Measurements from ENCODE around the gene MBOAT1.

Gene MBOAT1

DNA sequence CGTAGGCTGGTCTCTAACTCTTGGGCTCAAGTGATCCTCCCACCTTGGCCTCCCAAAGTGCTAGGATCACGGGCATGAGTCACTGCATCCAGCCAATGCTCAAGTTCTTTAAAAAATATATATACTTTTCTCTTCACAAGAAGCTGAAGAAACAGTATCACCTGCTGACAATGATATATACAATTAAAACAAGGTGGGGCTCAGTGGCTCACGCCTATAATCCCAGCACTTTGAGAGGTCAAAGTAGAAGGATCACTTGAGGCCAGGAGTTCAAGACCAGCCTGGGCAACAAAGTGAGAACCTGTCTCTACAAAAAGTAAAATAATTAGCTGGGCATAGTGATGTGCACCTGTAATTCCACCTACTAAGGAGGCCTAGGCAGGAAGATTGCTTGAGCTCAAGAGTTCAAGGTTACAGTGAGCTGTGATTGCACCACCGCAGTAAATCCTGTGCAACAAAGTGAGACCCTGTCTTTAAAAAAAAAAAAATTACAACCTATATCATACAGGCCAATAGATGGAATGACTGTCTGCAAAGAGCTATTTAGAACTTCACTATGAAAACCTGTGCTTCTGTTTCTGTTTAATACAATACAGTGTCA is 36.4 kb downstream of the MBOAT1 start:
- no peak overlapping the region for H3K4me3 ChIP-seq (ENCODE audit: low read depth, low read length)
- DNase-seq (ENCODE audit: low read depth): no peak
- in situ Hi-C loops (cut with HindIII; ENCODE audit: low sequenced_read_pairs): no loop called here
- TF ChIP-seq, protein P1, sequence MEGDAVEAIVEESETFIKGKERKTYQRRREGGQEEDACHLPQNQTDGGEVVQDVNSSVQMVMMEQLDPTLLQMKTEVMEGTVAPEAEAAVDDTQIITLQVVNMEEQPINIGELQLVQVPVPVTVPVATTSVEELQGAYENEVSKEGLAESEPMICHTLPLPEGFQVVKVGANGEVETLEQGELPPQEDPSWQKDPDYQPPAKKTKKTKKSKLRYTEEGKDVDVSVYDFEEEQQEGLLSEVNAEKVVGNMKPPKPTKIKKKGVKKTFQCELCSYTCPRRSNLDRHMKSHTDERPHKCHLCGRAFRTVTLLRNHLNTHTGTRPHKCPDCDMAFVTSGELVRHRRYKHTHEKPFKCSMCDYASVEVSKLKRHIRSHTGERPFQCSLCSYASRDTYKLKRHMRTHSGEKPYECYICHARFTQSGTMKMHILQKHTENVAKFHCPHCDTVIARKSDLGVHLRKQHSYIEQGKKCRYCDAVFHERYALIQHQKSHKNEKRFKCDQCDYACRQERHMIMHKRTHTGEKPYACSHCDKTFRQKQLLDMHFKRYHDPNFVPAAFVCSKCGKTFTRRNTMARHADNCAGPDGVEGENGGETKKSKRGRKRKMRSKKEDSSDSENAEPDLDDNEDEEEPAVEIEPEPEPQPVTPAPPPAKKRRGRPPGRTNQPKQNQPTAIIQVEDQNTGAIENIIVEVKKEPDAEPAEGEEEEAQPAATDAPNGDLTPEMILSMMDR (IDR thresholded peaks at IDR 0.05; ENCODE audit: low read depth, low read length, missing control alignments): no peak

DNA sequence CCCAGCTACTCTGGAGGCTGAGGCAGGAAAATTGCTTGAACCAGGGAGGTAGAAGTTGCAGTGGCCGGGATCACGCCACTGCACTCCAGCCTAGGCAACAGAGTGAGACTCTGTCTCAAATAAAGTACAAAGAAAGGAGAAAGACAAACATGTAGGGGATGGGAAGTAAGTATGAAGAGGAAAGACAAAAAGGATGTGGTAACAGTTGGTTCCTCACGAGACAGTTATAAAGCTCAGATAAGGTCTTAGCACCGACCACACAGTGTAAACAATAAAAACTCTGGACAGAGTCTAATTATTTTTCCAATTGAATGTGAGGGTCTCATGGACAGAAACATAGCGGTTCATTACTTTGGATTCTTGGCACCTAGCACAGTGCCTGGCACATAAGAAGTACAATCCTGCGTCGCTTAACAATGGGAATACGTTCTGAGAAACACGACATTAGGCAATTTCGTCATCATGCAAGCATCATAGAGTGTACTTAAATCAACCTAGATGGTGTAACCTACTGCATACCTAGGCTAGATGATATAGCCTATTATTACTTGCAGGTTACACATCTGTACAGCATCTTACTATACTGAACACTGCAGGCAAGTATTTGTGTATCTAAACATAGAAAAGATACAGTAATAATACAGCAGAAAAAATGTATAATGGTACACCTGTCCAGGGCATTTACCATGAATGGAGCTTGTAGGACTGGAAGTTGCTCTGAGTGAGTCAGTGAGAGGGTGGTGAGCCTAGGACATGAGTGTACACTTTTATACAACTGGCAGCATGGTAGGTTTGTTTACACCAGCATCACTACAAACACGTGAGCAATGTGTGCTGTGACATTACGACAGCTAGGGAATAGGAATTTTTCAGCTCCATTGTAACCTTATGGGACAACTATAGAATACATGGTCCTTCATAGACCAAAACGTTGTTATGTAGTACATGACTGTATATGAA is 38.2 kb downstream of the MBOAT1 start:
- in situ Hi-C loops (cut with HindIII; ENCODE audit: low sequenced_read_pairs): no loop called here
- DNase-seq (ENCODE audit: low read depth): no peak
- H3K4me3 ChIP-seq (ENCODE audit: low read depth, low read length): no peak overlapping the region
- TF ChIP-seq, protein P1 (IDR thresholded peaks at IDR 0.05; ENCODE audit: low read depth, low read length, missing control alignments): no peak

DNA sequence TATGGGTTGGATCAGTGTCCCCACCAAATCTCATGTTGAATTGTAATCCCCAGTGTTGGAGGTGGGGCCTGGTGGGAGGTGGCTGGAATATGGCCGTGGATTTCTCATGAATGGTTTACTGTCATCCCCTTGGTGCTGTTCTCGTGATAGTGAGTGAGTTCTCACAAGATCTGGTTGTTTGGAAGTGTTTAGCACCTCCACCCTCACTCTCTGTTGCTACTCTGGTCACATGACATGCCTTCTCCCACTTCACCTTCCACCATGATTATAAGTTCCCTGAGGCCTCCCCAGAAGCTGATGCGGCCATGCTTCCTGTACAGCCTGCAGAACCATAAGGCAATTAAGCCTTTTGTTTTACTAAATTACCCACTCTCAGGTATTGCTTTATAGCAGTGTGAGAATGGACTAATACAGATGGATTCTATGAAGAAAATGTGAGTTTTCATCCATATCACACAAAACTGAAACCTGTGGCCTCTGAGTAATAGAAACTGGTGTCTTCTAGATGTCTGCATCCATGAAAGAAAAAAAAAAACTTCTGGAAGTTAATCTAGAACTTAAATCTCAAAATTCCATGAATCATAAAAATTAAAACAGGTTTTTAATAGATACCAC is 39.3 kb downstream of the MBOAT1 start:
- TF ChIP-seq, protein P1 (IDR thresholded peaks at IDR 0.05; ENCODE audit: low read depth, low read length, missing control alignments): no peak
- H3K4me3 ChIP-seq (ENCODE audit: low read depth, low read length): no peak overlapping the region
- in situ Hi-C loops (cut with HindIII; ENCODE audit: low sequenced_read_pairs): no loop called here
- DNase-seq (ENCODE audit: low read depth): no peak

DNA sequence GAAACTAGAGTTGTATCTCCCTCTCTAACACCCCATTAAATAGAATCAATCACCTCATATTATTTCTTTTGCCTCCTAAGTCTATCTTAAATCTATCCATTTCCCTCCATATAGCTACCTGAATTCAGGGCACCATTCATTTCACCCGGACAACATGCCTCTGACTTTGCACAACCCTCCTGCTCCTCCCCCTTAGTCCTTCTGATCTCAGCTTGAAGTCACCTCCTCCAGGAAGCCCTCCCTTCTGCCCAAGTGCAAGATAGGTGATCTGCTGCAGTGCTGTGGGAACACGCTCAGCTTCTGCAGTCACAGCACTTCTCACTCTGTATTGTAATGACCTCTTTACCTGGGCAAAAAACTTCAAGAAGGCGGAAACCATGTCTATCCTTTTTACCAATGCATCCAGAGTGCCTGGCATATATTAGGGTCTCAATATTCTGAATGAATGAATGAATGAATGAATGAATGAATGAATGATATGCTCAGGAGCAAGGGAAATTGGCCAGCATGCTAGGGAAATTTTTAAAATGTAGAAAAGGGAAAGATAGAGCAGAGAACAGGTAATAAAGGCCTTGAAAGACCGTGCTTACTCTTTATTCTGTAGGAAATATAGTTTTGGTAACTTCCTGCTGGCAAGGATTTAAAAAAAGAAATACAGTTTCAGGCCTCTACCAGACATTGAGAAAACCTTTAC is 41.7 kb downstream of the MBOAT1 start:
- no peak for DNase-seq (ENCODE audit: low read depth)
- H3K4me3 ChIP-seq (ENCODE audit: low read depth, low read length): no peak overlapping the region
- TF ChIP-seq, protein P1 (IDR thresholded peaks at IDR 0.05; ENCODE audit: low read depth, low read length, missing control alignments): no peak
- in situ Hi-C loops (cut with HindIII; ENCODE audit: low sequenced_read_pairs): no loop called here

DNA sequence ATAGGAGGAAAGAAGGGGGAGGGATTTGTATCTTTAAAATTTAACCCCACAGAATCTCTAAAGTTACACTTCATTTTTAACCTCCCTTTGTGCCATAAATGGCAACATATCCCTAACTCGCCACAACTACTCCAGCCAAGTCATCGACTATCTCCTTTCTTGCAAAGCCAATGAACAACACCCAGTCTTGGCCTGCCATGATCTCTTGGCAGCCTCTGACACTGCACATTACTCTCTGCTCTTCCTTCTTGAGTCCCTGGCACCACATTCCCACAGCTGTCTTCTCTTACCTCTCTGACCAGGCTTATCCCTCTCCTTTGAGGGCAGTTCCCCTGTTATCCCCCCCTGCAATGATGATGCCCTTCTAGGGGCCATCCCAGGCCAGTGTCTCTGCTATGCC is 42.5 kb downstream of the MBOAT1 start:
- no peak for DNase-seq (ENCODE audit: low read depth)
- H3K4me3 ChIP-seq (ENCODE audit: low read depth, low read length): no peak overlapping the region
- TF ChIP-seq, protein P1 (IDR thresholded peaks at IDR 0.05; ENCODE audit: low read depth, low read length, missing control alignments): no peak
- in situ Hi-C loops (cut with HindIII; ENCODE audit: low sequenced_read_pairs): no loop called here

DNA sequence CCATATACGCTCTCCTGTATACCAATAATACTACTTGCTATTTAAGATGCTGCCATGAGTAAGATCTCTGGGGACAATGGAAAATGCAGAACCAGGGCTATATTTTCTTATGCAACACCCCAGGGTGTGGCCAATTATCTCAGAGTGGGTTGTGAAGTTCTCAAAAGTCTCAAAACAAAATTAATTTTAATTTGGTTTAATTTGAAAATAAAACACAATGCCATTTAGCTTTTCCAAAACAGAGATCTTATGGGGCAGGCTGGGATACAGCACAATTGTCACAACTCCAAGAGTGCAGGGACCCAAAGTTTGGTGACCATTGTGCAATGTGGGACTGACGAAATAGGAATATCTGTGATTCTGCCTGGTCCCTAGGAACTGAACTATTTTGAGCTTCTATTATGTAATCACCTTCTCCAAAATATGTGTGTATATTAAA is 43.1 kb downstream of the MBOAT1 start:
- H3K4me3 ChIP-seq (ENCODE audit: low read depth, low read length): no peak overlapping the region
- no peak for DNase-seq (ENCODE audit: low read depth)
- in situ Hi-C loops (cut with HindIII; ENCODE audit: low sequenced_read_pairs): no loop called here
- TF ChIP-seq, protein P1 (IDR thresholded peaks at IDR 0.05; ENCODE audit: low read depth, low read length, missing control alignments): no peak
